Mesenchymal stem cell (in vitro differentiated cells and primary cell): ENCODE measurements around the gene P2RY2.

Source experiments
- DNase-seq: peaks from one replicate; pipeline ENCODE4 v3.0.0-alpha.2; 2013
- H2AFZ ChIP-seq: one replicate; pipeline ENCODE4 v1.6.1; 2013; ENCODE audit warnings: low read depth, mild to moderate bottlenecking, control low read depth, inconsistent platforms, low read length, moderate library complexity
- H2AK5ac ChIP-seq: 2 replicates; pipeline ENCODE4 v1.6.1; 2013; ENCODE audit warnings: low read length, moderate library complexity, mild to moderate bottlenecking, inconsistent platforms; ENCODE audit not compliant: severe bottlenecking
- H2BK120ac ChIP-seq: one replicate; pipeline ENCODE4 v1.6.1; 2013; ENCODE audit warnings: low read depth, mild to moderate bottlenecking, inconsistent platforms, low read length, moderate library complexity
- H2BK12ac ChIP-seq, 2 experiments: one replicate each; pipeline ENCODE4 v1.6.1; 2013; ENCODE audit warnings: inconsistent platforms in 2 of 2, low read length in 2 of 2, mild to moderate bottlenecking in 2 of 2, moderate library complexity in 2 of 2, control low read depth in 1 of 2
- H2BK15ac ChIP-seq: one replicate; pipeline ENCODE4 v1.6.1; 2013; ENCODE audit warnings: mild to moderate bottlenecking, low read depth, inconsistent platforms; ENCODE audit not compliant: poor library complexity, severe bottlenecking
- H2BK5ac ChIP-seq: 2 replicates; pipeline ENCODE4 v1.6.1; 2013; ENCODE audit warnings: low read depth, mild to moderate bottlenecking, low read length, control low read depth, inconsistent platforms; ENCODE audit not compliant: poor library complexity, severe bottlenecking
- H3K14ac ChIP-seq, 2 experiments: one replicate each; pipeline ENCODE4 v1.6.1; 2013; ENCODE audit warnings: inconsistent platforms in 2 of 2, low read length in 2 of 2, control low read depth in 1 of 2, mild to moderate bottlenecking in 1 of 2, moderate library complexity in 1 of 2
- H3K18ac ChIP-seq, 2 experiments: one replicate each; pipeline ENCODE4 v1.6.1; 2013; ENCODE audit warnings: inconsistent platforms in 2 of 2, low read length in 2 of 2, control low read depth in 1 of 2, low read depth in 1 of 2, mild to moderate bottlenecking in 1 of 2
- H3K23ac ChIP-seq, 2 experiments: one replicate each; pipeline ENCODE4 v1.6.1; 2013; ENCODE audit warnings: inconsistent platforms in 2 of 2, low read length in 2 of 2, mild to moderate bottlenecking in 2 of 2, moderate library complexity in 2 of 2, control low read depth in 1 of 2
- H3K27ac ChIP-seq: 2 replicates; pipeline ENCODE4 v1.5.1; 2013; ENCODE audit warnings: mild to moderate bottlenecking, moderate library complexity, low read length, control low read depth, inconsistent platforms; ENCODE audit not compliant: poor library complexity, severe bottlenecking
- H3K27me3 ChIP-seq, 2 experiments: 2 replicates each; pipeline versions ENCODE4 v1.6.1 to v1.7.0; 2013; ENCODE audit warnings: low read length in 2 of 2, mild to moderate bottlenecking in 2 of 2, moderate library complexity in 2 of 2, control low read depth in 1 of 2, inconsistent platforms in 1 of 2; ENCODE audit not compliant: control insufficient read depth in 1 of 2, insufficient read depth in 1 of 2
- H3K36me3 ChIP-seq, 2 experiments: 2 replicates each; pipeline versions ENCODE4 v1.6.1 to v1.7.0; 2013; ENCODE audit warnings: low read length in 2 of 2, control low read depth in 1 of 2, inconsistent platforms in 1 of 2, low read depth in 1 of 2, mild to moderate bottlenecking in 1 of 2; ENCODE audit not compliant: insufficient read depth in 2 of 2, control insufficient read depth in 1 of 2
- H3K4ac ChIP-seq, 2 experiments: one replicate each; pipeline ENCODE4 v1.6.1; 2013; ENCODE audit warnings: inconsistent platforms in 2 of 2, low read length in 2 of 2, mild to moderate bottlenecking in 2 of 2, moderate library complexity in 2 of 2, control low read depth in 1 of 2, low read depth in 1 of 2
- H3K4me1 ChIP-seq: 2 replicates; pipeline ENCODE4 v1.6.1; 2013; ENCODE audit warnings: low read depth, low read length, control low read depth; ENCODE audit not compliant: control insufficient read depth, insufficient read depth
- H3K4me2 ChIP-seq: 2 replicates; pipeline ENCODE4 v1.6.1; 2013; ENCODE audit warnings: low read length, mild to moderate bottlenecking, inconsistent platforms; ENCODE audit not compliant: poor library complexity, severe bottlenecking
- H3K4me3 ChIP-seq, 2 experiments: 2 replicates each; pipeline versions ENCODE4 v1.5.1 to v1.7.0; 2013; ENCODE audit warnings: low read length in 2 of 2, mild to moderate bottlenecking in 2 of 2, control low read depth in 1 of 2, low read depth in 1 of 2; ENCODE audit not compliant: insufficient read depth in 1 of 2
- H3K79me1 ChIP-seq: replicated peaks from 2 replicates; pipeline ENCODE4 v1.6.1; 2013; ENCODE audit warnings: mild to moderate bottlenecking, control low read depth, low read length, inconsistent platforms; ENCODE audit not compliant: poor library complexity, severe bottlenecking
- H3K9ac ChIP-seq: 2 replicates; pipeline ENCODE4 v1.7.0; 2013; ENCODE audit warnings: mild to moderate bottlenecking, low read length, moderate library complexity
- H3K9me3 ChIP-seq: 2 replicates; pipeline ENCODE4 v1.7.0; 2013; ENCODE audit warnings: mild to moderate bottlenecking, low read length; ENCODE audit not compliant: control insufficient read depth
- H4K8ac ChIP-seq: one replicate; pipeline ENCODE4 v1.6.1; 2013; ENCODE audit warnings: inconsistent platforms, mild to moderate bottlenecking, low read length, moderate library complexity
- H4K91ac ChIP-seq: one replicate; pipeline ENCODE4 v1.6.1; 2013; ENCODE audit warnings: mild to moderate bottlenecking, low read length, inconsistent platforms
- WGBS: methylation state at CpG from one replicate; pipeline ENCODE4 v1.1.7; 2013; ENCODE audit warnings: mixed read lengths; 5-methylcytosine and 5-hydroxymethylcytosine counted together

P2RY2 gene

DNA sequence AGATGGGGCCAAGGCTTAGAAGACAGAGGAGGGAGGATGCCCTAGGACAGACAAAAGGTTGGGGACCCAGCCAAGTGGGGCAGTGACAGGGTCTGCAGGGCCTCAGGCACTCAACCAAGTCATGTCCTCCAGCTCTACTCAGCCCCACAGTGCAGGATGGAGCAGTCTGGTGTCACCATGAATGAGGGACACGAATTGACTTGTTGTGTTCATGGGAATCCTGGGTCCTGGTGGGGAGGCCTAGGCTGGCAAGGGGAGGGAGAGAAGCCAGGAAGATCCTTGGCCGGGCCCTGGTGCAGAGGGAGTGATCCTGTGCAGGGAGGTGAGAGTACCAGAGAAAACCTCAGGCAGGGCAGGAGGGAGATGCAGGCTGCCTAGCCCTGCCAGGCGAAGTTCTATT is 66.0 kb downstream of the P2RY2 start:
- H4K91ac ChIP-seq = no peak overlapping the region
- DNase-seq = no peak
- no peak overlapping the region for H3K27ac ChIP-seq
- H3K9ac ChIP-seq = no peak overlapping the region
- no peak overlapping the region for H3K23ac ChIP-seq
- H3K14ac ChIP-seq = no peak overlapping the region
- H2AK5ac ChIP-seq = no peak overlapping the region
- H2BK120ac ChIP-seq = no peak overlapping the region
- H3K18ac ChIP-seq = no peak overlapping the region
- no peaks in the 10 kb centered on the region for H3K36me3 ChIP-seq
- H3K27me3 ChIP-seq = peaks cover 0 to 7% of the 10 kb centered on the region in 2 experiments
- no peaks in the 10 kb centered on the region for H3K9me3 ChIP-seq
- H2AFZ ChIP-seq = no peak overlapping the region
- no peak overlapping the region for H2BK12ac ChIP-seq
- no peak overlapping the region for H2BK15ac ChIP-seq
- no peak overlapping the region for H4K8ac ChIP-seq
- H3K4me3 ChIP-seq = no peak overlapping the region
- no peak overlapping the region for H3K4me2 ChIP-seq
- WGBS = 80% methylated on average over 3 of the region's 3 CpGs
- H3K4ac ChIP-seq = no peak overlapping the region
- peaks cover 8% of the 10 kb centered on the region for H3K4me1 ChIP-seq
- H2BK5ac ChIP-seq = no peak overlapping the region
- H3K79me1 ChIP-seq = no peaks in the 10 kb centered on the region

DNA sequence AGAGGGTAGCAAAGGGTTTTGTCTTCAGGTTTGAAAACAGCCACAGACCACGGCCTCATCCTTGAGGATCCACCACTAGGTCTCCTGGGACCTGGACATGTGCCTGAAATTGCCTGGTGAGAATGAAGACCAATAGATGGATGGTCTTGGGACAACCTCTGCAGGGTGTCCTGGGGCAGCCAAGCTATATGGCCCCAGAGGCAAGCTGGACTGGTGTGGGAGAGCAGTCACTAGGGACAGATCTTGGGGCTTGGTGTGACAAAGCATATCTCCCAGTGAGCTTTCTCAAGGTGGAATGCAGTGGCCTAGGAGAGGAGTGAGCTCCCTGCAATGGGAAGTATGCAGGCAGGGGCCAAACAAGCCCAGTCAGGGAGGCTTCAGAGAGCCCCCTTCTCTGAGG is 67.6 kb downstream of the P2RY2 start:
- H2AFZ ChIP-seq = no peak overlapping the region
- H2BK15ac ChIP-seq = no peak overlapping the region
- no peak overlapping the region for H3K4me3 ChIP-seq
- H3K14ac ChIP-seq = no peak overlapping the region
- H3K18ac ChIP-seq = no peak overlapping the region
- H3K27ac ChIP-seq = no peak overlapping the region
- H2BK5ac ChIP-seq = no peak overlapping the region
- no peaks in the 10 kb centered on the region for H3K36me3 ChIP-seq
- no peak overlapping the region for H3K23ac ChIP-seq
- no peak overlapping the region for H2AK5ac ChIP-seq
- no peaks in the 10 kb centered on the region for H3K79me1 ChIP-seq
- no peaks in the 10 kb centered on the region for H3K9me3 ChIP-seq
- H3K27me3 ChIP-seq = peaks cover 0 to 7% of the 10 kb centered on the region in 2 experiments
- H4K91ac ChIP-seq = no peak overlapping the region
- no peak for DNase-seq
- no peak overlapping the region for H2BK12ac ChIP-seq
- no peak overlapping the region for H2BK120ac ChIP-seq
- peaks cover 11% of the 10 kb centered on the region for H3K4me1 ChIP-seq
- no peak overlapping the region for H3K9ac ChIP-seq
- 83% methylated on average over 1 of the region's 1 CpG for WGBS
- H3K4me2 ChIP-seq = no peak overlapping the region
- H3K4ac ChIP-seq = no peak overlapping the region
- H4K8ac ChIP-seq = no peak overlapping the region
